Left colon (tissue), 2 donors: ENCODE data around the gene PNMT. TPM values are rescaled to one million over a fixed set of nuclear protein-coding genes. Genes with fewer than 3 reads are reported as not detected.
A peak's percentile ranks its signal among the peaks of the same experiment; 100 is the strongest.

Experiments
- ATAC-seq: fragments of 200-7000 bp; cut with Tn5 transposase; one replicate; pipeline ENCODE4 v1.9.1; 2020; ENCODE audit warnings: mild to moderate bottlenecking, moderate library complexity
- DNase-seq, 2 donors: peaks; one replicate each; pipeline ENCODE4 v3.0.0-alpha.2; 2020
- intact Hi-C, 2 donors: fragments of 100-400 bp; cut with DNase I in 1 of 2; cut with micrococcal nuclease in 1 of 2; formaldehyde crosslinking; loops; one replicate each; pipeline versions ENCODE4 v1.11.2 to v1.14.0; 2022; cut with DNase I, micrococcal nuclease
- total RNA-seq, 2 donors: library from RNA; stranded (reverse); fragmentation: NEBNext Ultra II Directional; extraction: Animal tissue kit (Norgen Biotek cat#: 25700); gene quantifications; one replicate each; pipeline ENCODE4 v1.2.1, GENCODE V29; 2021
- donor health status: DM: no; HTN: no; CAD: no.
- donor health status: DM: yes; HTN: yes; CAD: no.

The PNMT gene
- total RNA-seq, 2 donors from 2014 or later = 0.73 to 1.0 TPM

- ATAC-seq (no peak), DNase-seq (no peak)
- intact Hi-C loops = no loop called here
Observed at GRCh38 chr17:39664581-39665561, 3.4 kb upstream of the PNMT start, which contains the start of gene TCAP. Gene TCAP, plus strand, starts transcription at chr17:39665349. Its CDS starts 11 bp downstream, at chr17:39665360.

GRCh38 chr17:39665642-39666224, 2.5 kb upstream of the PNMT start:
- intact Hi-C loops = no loop called here
- no peak for ATAC-seq

GRCh38 chr17:39666231-39666600, 2.0 kb upstream of the PNMT start:
- no peak for ATAC-seq
- intact Hi-C loops = no loop called here
- no peak for DNase-seq

More at GRCh38 chr17:39665642-39666224, 2.5 kb upstream of the PNMT start:
- no peak for DNase-seq

- intact Hi-C loops = no loop called here
- ATAC-seq = no peak
- no peak for DNase-seq
Observed at GRCh38 chr17:39666601-39667261, 1.5 kb upstream of the PNMT start.

DNA sequence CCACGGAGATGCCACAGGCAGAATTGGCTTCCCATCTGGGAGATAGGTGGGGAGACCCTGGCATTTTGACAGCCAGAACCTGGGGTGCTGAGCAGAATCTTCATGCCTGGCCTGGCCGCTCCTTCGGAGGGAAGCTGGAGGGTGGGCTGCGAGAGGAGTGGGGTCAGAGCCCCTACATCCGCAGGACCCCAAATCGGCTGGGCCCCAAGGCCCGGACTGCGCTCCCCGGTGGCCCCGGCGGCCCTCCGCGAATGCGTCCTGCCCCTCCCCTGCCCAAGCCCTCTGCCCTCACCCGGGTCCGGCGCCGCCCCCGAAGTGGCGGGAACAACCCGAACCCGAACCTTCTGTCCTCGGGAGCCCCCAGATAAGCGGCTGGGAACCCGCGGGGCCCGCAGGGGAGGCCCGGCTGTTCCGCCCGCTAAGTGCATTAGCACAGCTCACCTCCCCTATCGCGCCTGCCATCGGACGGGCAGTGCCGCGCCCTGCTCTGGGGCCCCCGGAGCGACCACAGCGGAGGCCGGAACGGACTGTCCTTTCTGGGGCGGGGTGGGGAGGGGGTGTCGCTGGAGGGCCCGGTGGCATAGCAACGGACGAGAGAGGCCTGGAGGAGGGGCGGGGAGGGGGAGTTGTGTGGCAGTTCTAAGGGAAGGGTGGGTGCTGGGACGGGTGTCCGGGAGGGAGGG, 850 bp upstream of the PNMT start:
- ATAC-seq (no peak), DNase-seq (peak in 1 of 2 donors; percentile 41)
- intact Hi-C loops = no loop called here

DNA sequence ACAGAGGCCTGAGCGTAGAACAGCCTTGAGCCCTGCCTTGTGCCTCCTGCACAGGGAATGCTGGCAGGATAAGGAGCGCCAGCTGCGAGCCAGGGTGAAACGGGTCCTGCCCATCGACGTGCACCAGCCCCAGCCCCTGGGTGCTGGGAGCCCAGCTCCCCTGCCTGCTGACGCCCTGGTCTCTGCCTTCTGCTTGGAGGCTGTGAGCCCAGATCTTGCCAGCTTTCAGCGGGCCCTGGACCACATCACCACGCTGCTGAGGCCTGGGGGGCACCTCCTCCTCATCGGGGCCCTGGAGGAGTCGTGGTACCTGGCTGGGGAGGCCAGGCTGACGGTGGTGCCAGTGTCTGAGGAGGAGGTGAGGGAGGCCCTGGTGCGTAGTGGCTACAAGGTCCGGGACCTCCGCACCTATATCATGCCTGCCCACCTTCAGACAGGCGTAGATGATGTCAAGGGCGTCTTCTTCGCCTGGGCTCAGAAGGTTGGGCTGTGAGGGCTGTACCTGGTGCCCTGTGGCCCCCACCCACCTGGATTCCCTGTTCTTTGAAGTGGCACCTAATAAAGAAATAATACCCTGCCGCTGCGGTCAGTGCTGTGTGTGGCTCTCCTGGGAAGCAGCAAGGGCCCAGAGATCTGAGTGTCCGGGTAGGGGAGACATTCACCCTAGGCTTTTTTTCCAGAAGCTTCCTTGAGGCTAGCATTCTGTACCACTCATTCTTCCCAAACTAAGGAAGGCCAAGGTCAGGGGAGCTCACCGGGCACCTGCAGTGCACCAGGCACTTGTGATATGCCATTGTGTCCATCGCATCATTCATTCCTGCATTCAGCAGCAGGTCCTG, 1.9 kb downstream of the PNMT start:
- ATAC-seq (no peak), DNase-seq (no peak)
- intact Hi-C loops = no loop called here

DNA sequence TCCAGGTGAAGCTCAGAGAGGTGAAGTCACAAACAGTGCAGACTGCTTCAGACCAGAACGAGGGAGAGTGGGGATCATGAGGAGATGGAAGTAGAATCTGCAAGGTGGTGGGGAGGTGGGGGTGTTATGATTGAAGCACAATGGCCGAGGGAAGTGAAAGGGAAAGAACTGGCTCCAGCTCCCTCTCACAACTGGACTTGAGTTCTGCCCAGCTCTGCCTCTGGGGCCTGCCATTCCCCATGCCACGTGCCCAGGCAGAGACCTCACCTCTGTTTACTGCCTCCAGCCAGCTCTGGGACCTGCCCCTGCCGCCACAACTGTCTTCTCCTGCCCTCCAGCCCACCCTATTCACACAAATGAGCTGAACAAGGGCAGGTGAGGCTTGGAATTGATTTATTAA, 2.5 kb downstream of the PNMT start:
- DNase-seq (no peak), ATAC-seq (no peak)
- intact Hi-C loops = no loop called here

DNA sequence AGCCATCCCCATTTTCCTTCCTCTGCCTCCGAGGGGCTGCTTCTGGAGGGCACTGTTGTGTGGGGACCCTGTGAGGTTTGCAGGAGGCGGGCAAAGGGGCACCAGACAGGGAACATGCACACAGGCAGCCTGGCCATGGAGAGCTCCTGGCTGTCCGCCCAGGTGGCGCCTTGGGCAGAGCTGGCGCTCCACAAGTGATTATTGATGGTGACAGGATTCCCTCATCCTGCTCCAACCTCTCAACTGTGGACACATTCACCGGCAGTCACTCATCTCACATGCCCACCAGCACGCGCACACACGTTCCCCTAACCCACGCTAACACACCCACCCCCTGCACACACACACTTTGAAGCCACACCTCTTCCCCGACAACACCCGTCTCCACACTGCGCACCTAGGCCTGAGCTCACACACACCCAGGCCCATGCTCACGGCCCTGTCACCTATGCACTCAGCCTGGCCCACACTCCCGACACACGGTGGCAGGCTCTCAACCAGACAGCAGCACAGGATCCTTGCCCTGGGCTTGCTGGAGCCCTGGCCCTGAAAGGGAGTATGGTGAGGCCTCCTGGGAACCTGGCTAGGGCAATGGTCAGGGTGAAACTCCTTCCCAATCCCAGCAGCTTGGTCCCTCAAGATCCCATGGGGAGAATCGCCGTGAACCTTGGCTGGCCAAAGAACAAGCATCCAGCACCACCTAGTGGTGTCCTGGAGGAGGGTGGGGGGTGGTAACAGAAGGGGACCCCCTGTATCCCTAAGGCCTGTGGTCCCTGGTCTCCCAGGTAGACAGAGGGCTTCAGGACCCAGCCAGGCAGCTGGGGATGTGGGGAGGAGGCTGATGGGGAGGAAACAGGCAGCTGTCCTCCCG, 3.6 kb downstream of the PNMT start:
- peak; percentile 61 for ATAC-seq
- peak; percentile 70 for DNase-seq
- intact Hi-C loops = no loop called here

DNA sequence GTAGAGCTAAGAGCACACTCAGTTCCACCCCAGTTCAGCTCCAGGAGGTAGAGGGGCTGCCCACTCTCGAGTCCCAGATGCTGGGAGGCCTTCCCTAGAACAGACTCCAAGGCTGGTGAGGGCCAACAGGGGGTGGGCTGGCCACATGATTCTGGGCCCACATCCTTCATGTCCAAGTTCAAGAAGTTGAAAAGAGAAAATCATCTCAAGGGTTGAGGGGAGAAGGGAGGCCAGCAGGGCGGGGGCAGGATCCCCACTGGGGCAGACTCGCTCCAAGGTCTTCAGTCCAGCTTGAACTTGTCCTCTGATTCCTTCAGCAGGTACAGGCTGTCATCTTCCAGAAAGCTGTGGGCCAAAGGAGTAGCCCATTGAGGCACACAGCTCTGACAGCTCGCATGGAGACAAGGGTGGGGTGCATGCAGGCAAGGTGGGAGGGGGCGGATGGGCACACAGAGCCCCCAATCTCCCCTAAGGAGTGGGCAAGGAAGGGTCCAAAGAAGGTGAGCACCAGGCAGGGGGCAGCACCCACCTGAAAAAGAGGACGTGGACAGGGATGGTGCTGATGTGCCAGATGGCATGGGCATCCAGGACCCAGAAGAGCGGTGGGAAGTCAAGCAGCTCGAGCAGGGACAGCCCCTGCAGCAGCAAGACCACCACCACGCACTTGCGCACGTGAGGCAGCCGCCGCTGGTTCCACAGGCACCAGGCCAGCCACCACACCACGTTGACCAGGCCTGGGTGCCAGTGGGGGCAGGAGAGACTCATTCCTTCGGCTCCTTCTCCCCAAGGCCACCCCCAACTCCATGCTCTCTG, 4.5 kb downstream of the PNMT start:
- DNase-seq = no peak
- intact Hi-C loops = no loop called here
- ATAC-seq = no peak

DNA sequence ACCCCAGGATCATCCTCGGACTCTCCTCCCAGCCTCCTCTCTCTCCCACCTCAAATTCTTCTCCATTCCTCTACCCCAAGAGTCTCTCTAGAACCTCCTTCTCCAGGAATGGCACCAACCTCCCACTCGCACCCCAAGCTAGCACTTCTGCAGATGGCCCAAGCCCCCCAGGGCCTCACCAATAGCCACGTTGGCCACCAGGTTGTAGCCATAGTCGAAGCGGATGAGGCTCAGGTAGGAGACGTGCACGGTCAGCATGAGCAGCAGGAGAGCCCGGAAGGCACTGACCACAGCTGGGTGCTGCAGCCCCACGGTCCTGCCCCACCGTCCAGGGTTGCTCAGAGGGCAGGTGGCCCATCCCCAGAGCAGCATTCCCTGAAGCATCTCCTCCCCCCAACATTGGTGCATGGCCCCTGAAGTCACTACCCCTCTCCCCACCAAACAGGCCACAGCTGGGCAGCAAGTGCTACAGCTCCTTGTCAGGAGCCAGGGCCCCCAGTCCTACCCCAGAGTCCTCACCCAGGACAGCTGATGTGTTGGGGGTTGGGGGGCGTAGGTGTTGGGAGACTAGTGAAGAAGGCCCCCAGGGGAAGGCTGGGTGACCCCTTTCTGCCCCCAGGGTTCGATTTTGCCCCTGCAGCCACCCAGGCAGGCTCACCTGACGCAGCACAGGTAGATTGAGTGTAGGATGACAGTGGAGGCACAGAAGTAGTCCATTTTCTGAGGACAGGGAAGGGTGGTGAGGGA, 5.3 kb downstream of the PNMT start:
- DNase-seq (no peak), ATAC-seq (no peak)
- intact Hi-C loops = no loop called here

GRCh38 chr17:39674179-39674578, 5.9 kb downstream of the PNMT start:
- no peak for DNase-seq
- intact Hi-C loops = no loop called here
- ATAC-seq = no peak

- intact Hi-C loops = no loop called here
- peak; percentile 68 to 81 for DNase-seq
- ATAC-seq = peak; percentile 49
Observed at GRCh38 chr17:39674702-39675389, 6.6 kb downstream of the PNMT start.

DNA sequence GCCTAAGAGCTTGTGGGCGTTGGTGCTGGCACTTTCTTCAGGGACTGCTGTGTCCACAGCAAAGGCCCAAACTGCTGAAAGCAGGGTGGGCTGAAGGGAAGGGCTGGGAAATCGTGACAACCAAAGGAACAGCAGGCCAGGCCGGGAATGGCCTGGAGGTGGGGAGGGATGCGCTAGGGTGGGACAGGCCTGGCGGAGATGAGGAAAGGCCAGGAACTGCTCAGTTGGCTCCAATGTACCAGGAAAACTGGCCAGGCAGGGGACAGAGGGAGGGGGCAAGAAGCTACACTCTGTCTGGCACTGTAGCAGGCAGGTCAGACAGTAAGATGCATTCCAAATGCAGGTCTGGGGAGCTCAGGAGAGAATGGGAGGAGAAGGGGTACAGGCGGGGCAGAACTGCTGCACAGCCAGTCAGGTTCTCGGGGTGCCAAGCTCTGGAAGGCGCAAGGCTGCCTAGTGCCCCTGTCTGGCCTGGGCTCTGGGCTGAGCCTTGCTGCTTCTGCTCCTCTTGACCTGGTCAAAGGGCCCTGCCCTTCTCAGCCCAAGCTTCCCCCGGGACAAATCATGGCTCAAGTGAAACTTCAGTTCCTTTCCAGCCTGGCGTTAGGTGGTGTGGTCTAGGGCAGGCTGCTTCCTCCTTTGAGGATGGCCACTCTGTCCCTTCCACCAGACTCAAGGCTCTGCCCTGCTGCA, 7.3 kb downstream of the PNMT start:
- intact Hi-C loops = no loop called here
- ATAC-seq (no peak), DNase-seq (no peak)

GRCh38 chr17:39676198-39676819, 8.1 kb downstream of the PNMT start:
- DNase-seq (peak; percentile 83 to 86), ATAC-seq (peak; percentile 51)
- intact Hi-C loops = no loop called here
